Measurements from ENCODE around the gene AGR3.

DNA sequence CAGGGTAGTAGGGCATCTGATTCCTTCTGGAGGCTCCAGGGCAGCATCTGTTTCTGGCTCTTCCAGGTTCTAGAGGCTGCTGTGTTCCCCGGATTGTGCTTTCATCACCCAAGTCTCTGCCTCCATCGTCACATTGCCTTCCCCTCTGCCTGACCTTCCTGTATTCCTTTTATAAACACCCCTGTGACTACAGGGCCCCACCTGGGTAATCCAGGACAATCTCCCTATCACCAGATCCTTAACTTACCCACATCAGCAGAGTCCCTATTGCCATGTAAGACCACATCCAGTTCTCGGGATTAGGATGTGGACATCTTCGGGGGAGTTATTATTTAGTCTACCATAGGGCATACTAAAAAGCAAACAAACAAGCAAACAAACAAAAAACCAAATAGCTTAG lies 39.4 kb upstream of the AGR3 start:
- no peak for TF ChIP-seq POLR2AphosphoS5 (IDR thresholded peaks at IDR 0.05; ENCODE audit: low read depth, low read length)
- no peak for TF ChIP-seq JUND (IDR thresholded peaks at IDR 0.05)
- no peak for TF ChIP-seq ATF3 (IDR thresholded peaks at IDR 0.05)
- TF ChIP-seq CTCF (IDR thresholded peaks at IDR 0.05 in 2 of 3, conservative IDR thresholded peaks at IDR 0.05 in 1 of 3; ENCODE audit: borderline replicate concordance in 1 of 3, insufficient read depth in 1 of 3, low read depth in 2 of 3, low read length in 2 of 3) = no peak
- TF ChIP-seq REST (IDR thresholded peaks at IDR 0.05; ENCODE audit: low read depth) = no peak
- no peak for TF ChIP-seq SIN3A (IDR thresholded peaks at IDR 0.05; ENCODE audit: low read depth)
- no peak for TF ChIP-seq RAD21 (IDR thresholded peaks at IDR 0.05; ENCODE audit: low read depth)
- no peak for TF ChIP-seq EGR1 (IDR thresholded peaks at IDR 0.05; ENCODE audit: low read depth)
- TF ChIP-seq CEBPB (IDR thresholded peaks at IDR 0.05; ENCODE audit: low read depth) = no peak
- TF ChIP-seq CBX3 (IDR thresholded peaks at IDR 0.05; ENCODE audit: low read depth) = no peak
- TF ChIP-seq EZH2phosphoT487 (IDR thresholded peaks at IDR 0.05; ENCODE audit: borderline replicate concordance) = no peak
- TF ChIP-seq POLR2A (IDR thresholded peaks at IDR 0.05; ENCODE audit: borderline replicate concordance, extremely low read depth, insufficient read depth, insufficient read length) = no peak
- TF ChIP-seq EZH2 (IDR thresholded peaks at IDR 0.05) = no peak
- TF ChIP-seq MAX (IDR thresholded peaks at IDR 0.05) = no peak

Data from HCT116 (cell line).